Hindlimb muscle (tissue), 1 donor: ENCODE results near the gene CYP1A1. TPM values are rescaled to one million over a fixed set of nuclear protein-coding genes. Genes with fewer than 3 reads are reported as not detected.
A peak's percentile ranks its signal among the peaks of the same experiment; 100 is the strongest.
"Not testable (repeated sequence)": the region's sequence is repeated elsewhere in the genome, so short reads cannot be mapped to it uniquely, and the experiment has no call there.

Experiments
- DNase-seq: peaks from one replicate; pipeline ENCODE4 v3.0.0-alpha.2; 2013
- polyA plus RNA-seq: library from polyadenylated mRNA; unstranded; fragments of 120-200 nt; gene quantifications from one replicate; pipeline ENCODE4 v1.2.1, GENCODE V29; 2013; ENCODE audit not compliant: insufficient read length

Gene CYP1A1
- polyA plus RNA-seq, 1 donor = not detected

GRCh38 chr15:74735305-74735704 lies 10.0 kb upstream of the CYP1A1 start:
- no peak for DNase-seq

- no peak for DNase-seq
Measured at GRCh38 chr15:74733269-74733668, 7.9 kb upstream of the CYP1A1 start.

DNA sequence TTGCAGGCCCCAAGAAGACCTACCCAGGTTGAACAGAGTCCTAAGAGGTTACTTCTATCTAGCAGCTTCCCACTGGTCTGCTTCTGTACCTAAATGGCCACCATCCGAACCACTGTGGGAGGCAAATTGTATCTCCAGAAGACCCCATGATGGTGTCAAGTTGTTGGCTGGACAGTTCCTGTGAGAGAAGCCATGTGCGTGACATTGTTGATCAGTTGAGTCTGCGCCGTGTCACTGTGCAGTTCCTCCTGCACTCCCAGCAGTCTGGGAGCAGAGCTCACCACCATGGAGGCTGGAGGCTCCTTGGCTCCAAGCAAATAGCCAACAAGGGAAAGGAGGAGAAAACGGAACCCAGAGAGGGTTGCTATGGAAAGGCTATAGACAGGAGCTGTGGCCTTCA lies 7.5 kb upstream of the CYP1A1 start:
- DNase-seq = no peak

DNA sequence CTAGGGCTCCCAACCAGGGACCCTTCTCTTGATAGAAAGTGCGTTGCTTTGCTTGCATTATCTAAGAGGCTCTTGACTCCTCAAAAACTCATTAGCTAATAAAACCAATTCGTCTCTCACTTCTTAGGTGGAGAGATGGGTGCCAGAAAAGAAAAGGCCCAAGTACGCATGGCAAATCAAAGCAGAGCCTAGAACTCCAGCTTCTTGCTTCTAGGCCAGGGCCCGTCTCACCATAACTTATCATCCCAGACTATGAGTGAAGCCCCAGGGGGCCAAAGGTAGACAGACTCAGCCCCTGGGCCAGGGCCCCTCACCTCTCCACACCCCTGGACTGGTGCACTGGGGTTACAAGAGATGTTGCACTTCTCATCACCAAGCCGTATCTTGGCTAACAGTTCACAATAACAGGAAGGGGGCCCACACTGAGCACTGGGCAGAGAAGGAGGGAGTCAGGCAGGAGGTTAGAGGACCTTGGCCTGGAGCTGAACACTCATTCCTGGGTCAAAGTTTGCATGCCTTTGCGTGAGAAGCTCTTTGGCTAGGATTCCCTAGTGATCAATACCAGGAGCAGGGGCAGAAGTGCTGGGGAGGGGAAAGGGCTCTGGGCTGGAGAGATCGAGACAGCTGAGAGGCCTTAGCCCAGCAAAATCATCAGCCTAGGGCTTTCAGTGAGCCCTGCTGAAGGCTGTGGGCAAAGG lies 5.4 kb upstream of the CYP1A1 start:
- no peak for DNase-seq

DNA sequence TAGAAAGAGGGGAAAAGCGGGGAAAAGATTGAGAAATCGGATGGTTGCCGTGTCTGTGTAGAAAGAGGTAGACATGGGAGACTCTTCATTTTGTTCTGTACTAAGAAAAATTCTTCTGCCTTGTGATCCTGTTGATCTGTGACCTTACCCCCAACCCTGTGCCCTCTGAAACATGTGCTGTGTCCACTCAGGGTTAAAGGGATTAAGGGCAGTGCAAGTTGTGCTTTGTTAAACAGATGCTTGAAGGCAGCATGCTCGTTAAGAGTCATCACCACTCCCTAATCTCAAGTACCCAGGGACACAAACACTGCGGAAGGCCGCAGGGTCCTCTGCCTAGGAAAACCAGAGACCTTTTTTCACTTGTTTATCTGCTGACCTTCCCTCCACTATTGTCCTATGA lies 4.0 kb upstream of the CYP1A1 start:
- not testable (repeated sequence) for DNase-seq

DNA sequence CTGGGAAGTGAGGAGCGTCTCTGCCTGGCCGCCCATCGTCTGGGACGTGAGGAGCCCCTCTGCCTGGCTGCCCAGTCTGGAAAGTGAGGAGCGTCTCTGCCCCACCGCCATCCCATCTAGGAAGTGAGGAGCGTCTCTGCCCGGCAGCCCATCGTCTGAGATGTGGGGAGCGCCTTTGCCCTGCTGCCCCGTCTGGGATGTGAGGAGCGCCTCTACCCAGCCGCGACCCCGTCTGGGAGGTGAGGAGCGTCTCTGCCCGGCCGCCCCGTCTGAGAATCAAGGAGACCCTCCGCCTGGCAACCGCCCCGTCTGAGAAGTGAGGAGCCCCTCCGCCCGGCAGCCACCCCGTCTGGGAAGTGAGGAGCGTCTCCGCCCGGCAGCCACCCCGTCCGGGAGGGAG lies 3.4 kb upstream of the CYP1A1 start:
- DNase-seq = not testable (repeated sequence)

DNA sequence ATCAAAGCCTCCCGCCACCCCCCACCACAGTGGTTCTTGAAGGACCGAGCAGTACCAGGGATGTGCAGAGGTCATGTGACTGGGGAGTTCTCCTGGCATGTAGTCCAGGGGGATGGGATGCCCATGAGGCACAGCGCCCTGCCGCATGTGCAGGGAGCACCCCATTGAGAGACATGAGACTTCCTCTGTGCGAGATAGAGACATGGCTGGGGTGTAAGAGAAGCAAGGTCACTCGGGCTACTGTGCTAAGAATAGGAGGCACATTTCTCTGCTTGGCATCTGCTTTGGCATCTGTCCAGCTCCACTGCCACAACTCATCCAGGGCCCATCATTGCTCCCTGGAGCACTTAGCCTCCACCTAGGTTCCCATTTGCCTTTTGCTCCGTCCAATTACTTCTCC lies 2.4 kb upstream of the CYP1A1 start:
- DNase-seq = no peak

DNA sequence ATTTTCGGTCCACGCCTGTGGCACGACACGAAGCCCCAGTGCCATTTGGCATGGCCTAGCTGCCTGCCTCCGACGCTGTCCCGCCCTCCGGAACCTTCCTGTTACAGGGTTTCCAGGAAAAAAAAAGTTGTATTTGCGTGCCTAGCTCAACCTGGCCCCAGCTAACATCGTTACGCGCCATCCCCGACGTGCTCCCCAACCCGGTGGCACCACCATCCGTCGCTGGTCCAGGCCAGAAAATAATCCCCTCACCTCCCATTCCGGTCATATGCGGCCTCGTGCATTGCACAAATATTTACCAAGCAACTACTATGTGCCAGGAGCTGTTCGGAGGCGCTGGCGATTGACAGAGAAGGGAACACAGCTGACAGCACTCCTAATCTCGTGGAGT lies 1.4 kb upstream of the CYP1A1 start:
- no peak for DNase-seq

GRCh38 chr15:74725845-74726773 lies 781 bp upstream of the CYP1A1 start:
- DNase-seq = no peak

- no peak for DNase-seq
Measured at GRCh38 chr15:74724570-74725224, 631 bp downstream of the CYP1A1 start.

- peak; percentile 37 for DNase-seq
Measured at GRCh38 chr15:74723754-74724334, 1.5 kb downstream of the CYP1A1 start.

DNA sequence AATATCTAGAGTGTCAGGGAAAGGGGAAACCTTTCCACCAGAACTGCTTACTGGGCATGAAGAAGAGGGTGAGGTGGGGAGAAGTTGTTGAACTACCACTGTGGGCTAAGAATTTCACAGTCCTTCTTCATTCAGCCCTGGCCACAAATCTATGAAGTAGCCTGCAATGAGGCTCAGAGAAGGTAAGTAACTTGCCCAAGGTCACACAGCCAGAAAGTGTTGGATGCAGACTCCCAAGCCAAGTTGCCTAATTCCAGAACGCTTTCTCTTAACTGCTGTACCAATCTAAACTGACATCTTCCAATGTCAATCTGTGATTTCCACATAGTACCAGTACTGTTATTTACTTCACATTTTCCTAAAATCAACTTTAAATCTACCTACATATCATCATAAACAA lies 2.1 kb downstream of the CYP1A1 start:
- no peak for DNase-seq

- DNase-seq = no peak
Measured at GRCh38 chr15:74722591-74722990, 2.7 kb downstream of the CYP1A1 start.

GRCh38 chr15:74716651-74717050 lies 8.7 kb downstream of the CYP1A1 start:
- no peak for DNase-seq

DNA sequence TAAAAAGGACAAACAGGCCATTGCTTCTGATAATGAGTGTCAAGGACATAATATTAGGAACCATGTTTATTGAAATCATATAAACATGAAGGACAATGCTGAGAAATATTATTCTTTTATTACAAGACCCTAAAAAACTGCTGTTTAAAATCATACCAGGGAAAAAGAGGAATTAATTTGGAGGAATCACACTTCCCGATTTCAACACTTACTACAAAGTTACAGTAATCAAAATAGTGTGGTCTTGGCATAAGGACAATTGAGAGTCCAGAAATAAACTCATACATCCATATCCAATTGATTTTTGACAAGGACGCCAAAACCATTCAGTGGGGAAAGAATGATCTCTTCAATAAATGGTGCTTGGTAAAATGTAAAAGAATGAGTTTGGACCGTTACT lies 13.0 kb downstream of the CYP1A1 start:
- no peak for DNase-seq

- DNase-seq = no peak
Measured at GRCh38 chr15:74710319-74711094, 14.8 kb downstream of the CYP1A1 start.

- DNase-seq = no peak
Measured at GRCh38 chr15:74709892-74710291, 15.4 kb downstream of the CYP1A1 start.

DNA sequence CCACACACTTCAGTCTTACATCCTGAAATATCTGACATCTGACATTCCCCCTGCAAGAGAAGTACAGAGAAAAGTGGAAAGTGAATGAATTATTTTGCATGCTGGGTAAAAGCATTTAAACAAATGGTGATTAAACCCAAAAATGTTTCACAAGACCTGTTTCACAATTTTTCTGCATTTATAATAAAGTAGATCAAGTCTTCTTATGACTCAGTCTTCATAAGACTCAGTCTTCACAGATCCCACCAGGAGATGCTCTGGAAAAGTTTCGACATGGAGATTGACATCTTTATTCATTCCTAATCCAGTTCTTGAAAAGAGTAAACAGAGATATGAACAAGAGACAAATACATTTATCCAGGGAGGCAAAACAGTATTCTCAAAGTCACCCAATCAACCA lies 16.3 kb downstream of the CYP1A1 start:
- no peak for DNase-seq

GRCh38 chr15:74696808-74697207 lies 28.5 kb downstream of the CYP1A1 start:
- no peak for DNase-seq

DNA sequence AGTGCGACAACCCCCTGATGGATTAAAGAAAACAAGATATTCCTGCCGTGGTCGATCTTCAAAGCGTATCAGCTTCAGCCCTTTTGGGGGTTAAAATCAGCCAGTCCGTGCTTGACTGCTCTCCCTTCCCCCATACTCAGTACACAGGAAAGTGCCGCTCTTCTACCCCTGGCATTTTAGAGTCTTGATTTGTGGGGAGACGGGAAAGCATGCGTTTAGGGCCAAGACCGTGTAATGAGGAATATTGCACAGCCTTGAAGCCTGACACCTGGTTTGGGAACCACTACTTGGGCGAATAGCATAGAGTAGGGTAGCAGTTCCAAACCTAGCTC lies 29.0 kb downstream of the CYP1A1 start:
- DNase-seq = no peak

DNA sequence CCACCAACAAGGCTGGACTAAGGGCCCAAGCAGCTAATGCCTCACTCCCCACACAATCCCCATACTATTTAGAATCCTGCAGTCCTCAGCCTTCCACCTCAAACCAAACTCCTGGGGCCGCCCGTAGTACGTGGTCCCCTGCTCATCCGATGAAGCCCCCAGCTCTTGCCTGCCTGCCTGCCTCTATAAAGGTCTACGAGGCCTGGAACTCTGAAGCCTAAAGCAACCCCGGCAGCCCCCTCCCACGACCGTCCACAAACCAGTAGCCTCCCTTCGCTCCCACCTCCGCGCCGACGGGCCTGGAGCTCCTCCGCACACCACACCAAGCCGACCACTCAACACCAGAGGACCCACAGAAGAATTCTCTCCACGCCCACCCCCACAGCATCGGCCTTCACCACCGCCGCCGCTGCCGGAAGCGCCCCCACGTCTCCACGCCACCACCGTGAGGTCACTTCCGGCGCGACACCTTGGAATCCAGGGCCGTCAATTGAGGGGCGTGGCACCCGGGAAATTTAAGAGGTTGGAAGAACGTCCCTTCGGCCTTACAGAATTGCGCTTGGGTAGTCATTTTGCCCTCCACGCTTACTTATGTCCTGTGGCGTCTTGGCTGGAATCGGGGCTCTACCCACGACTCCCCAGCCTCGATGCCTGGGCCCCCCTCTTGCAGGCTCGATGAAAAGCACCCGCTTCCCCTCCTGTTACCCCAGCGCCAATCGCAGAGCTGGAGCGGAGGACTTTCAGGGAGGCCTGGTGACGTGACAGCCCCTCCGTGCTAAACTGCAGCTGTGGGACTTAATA lies 29.5 kb downstream of the CYP1A1 start, which contains the start of gene EDC3:
TSS of gene EDC3 (minus strand) at position 428 of the 801 bp plus-strand sequence. CDS start 20,900 bp downstream, outside the sequence.
- peak; percentile 91 for DNase-seq
